Uterus (tissue), 4 donors: ENCODE measurements around the gene MS4A15. TPM values are rescaled to one million over a fixed set of nuclear protein-coding genes. Genes with fewer than 3 reads are reported as not detected.

ENCODE experiments used
- DNase-seq, 2 donors: peaks; one replicate each; pipeline ENCODE4 v3.0.0-alpha.2; 2019 to 2020
- H3K27ac ChIP-seq, 2 donors: fragments of 200-600 bp; sonication (generic); 1 replicate in 1 of 2; 2 replicates in 1 of 2; pipeline ENCODE4 v1.5.1; 2016 to 2018
- H3K27me3 ChIP-seq, 2 donors: fragments of 200-600 bp; sonication (generic); one replicate each; pipeline ENCODE4 v1.5.1; 2018 to 2019; ENCODE audit warnings: control low read depth in 1 of 2
- H3K36me3 ChIP-seq, 2 donors: fragments of 200-600 bp; sonication (generic); one replicate each; pipeline ENCODE4 v1.5.1; 2019; ENCODE audit warnings: control low read depth in 1 of 2
- H3K4me1 ChIP-seq, 2 donors: fragments of 200-600 bp; sonication (generic); one replicate each; pipeline ENCODE4 v1.5.1; 2018 to 2019; ENCODE audit warnings: control low read depth in 1 of 2
- H3K4me3 ChIP-seq, 2 donors: fragments of 200-600 bp; sonication (generic); 1 replicate in 1 of 2; 2 replicates in 1 of 2; pipeline ENCODE4 v1.5.1; 2018 to 2019; ENCODE audit warnings: mild to moderate bottlenecking in 1 of 2
- H3K9me3 ChIP-seq, 2 donors: fragments of 200-600 bp; sonication (generic); one replicate each; pipeline ENCODE4 v1.5.1; 2019; ENCODE audit warnings: control low read depth in 1 of 2
- POLR2A ChIP-seq, 2 donors: fragments of 450-650 bp; IDR thresholded peaks; one replicate each; pipeline ENCODE4 v1.6.1; 2016; ENCODE audit warnings: antibody characterized with exemption in 2 of 2, mild to moderate bottlenecking in 1 of 2, moderate library complexity in 1 of 2
- intact Hi-C: fragments of 100-400 bp; cut with DNase I; formaldehyde crosslinking; loops from one replicate; pipeline ENCODE4 v1.15.1; 2023; ENCODE audit warnings: low total_unique reads
- total RNA-seq, 4 donors: library from RNA; depleted of rRNA in 3 of 4; stranded (reverse); fragments of >200 nt in 3 of 4; gene quantifications; one replicate each; pipeline versions ENCODE4 v1.1.0 to v1.2.4, GENCODE V29; 2014 to 2023
- TF ChIP-seq, protein P1 (sequence below), 4 experiments: fragments of 200-600 bp in 2 of 4; fragments of 450-650 bp in 2 of 4; sonication (generic) in 2 of 4; IDR thresholded peaks; one replicate each; pipeline ENCODE4 v1.5.1; 2016 to 2019; ENCODE audit warnings: antibody characterized with exemption in 4 of 4, mild to moderate bottlenecking in 2 of 4, moderate library complexity in 1 of 4
- donor health status: DM: yes; HTN: yes; CAD: no.

MS4A15 gene
- total RNA-seq, 4 donors from 2014 or later = not detected

DNA sequence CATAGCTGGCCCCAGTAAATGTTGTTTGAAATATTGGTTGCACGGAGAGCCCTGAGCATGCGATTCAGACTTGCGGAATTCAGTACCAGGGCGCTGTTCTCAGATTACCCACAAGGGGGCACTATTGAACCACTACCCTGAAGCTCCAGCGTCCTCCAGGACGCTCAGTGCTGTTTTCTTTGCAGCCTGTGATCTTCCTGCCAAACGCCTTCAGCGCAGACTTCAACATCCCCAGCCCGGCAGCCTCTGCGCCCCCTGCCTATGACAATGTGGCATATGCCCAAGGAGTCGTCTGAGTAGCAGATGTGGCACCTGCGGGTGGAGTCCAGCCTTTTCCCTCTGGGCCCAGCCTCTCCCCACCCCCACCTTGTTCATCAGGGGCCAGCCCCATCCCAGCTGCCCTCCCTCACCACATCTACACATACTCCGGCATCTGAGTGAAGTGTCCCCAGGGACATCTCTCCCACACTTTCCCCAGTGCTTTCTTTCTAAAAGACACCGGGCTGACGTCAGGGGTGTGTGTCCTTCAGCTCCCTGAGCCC, 18.8 kb downstream of the MS4A15 start:
- DNase-seq = peak; percentile 81 to 86
- TF ChIP-seq, protein P1, sequence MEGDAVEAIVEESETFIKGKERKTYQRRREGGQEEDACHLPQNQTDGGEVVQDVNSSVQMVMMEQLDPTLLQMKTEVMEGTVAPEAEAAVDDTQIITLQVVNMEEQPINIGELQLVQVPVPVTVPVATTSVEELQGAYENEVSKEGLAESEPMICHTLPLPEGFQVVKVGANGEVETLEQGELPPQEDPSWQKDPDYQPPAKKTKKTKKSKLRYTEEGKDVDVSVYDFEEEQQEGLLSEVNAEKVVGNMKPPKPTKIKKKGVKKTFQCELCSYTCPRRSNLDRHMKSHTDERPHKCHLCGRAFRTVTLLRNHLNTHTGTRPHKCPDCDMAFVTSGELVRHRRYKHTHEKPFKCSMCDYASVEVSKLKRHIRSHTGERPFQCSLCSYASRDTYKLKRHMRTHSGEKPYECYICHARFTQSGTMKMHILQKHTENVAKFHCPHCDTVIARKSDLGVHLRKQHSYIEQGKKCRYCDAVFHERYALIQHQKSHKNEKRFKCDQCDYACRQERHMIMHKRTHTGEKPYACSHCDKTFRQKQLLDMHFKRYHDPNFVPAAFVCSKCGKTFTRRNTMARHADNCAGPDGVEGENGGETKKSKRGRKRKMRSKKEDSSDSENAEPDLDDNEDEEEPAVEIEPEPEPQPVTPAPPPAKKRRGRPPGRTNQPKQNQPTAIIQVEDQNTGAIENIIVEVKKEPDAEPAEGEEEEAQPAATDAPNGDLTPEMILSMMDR (IDR thresholded peaks at IDR 0.05) = peak; percentile 75 to 83 (median 78)
- no peak for TF ChIP-seq POLR2A (IDR thresholded peaks at IDR 0.05)
- H3K27me3 ChIP-seq = no peaks in the 10 kb centered on the region
- H3K4me1 ChIP-seq = no peaks in the 10 kb centered on the region
- H3K4me3 ChIP-seq = no peak overlapping the region
- no peaks in the 10 kb centered on the region for H3K36me3 ChIP-seq
- intact Hi-C loops = no loop called here
- no peak overlapping the region for H3K27ac ChIP-seq
- no peaks in the 10 kb centered on the region for H3K9me3 ChIP-seq

DNA sequence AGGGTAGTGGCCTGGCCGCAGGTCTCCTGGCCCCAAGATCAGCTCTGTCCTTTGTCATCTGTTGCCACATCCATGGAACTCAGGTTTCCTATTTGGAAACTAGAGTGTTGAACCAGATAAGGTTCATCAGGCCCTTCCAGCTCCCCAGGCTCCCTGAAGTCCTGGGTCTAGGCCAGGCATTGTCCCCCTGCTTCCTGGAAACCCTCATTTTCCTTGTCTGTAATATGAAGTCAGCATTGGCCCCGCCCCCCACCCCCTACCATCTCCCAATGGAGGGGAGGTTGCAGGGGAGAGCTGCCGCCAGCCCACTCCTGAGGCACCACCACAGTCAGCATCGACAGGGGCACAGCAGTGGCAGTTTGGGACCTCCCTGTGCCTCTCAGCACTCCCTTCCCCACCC, 19.5 kb downstream of the MS4A15 start:
- no peak overlapping the region for H3K4me3 ChIP-seq
- no peaks in the 10 kb centered on the region for H3K4me1 ChIP-seq
- no peak for TF ChIP-seq POLR2A (IDR thresholded peaks at IDR 0.05)
- TF ChIP-seq, protein P1 (IDR thresholded peaks at IDR 0.05) = no peak
- DNase-seq = no peak
- H3K36me3 ChIP-seq = no peaks in the 10 kb centered on the region
- intact Hi-C loops = no loop called here
- H3K9me3 ChIP-seq = no peaks in the 10 kb centered on the region
- no peak overlapping the region for H3K27ac ChIP-seq
- H3K27me3 ChIP-seq = no peaks in the 10 kb centered on the region

DNA sequence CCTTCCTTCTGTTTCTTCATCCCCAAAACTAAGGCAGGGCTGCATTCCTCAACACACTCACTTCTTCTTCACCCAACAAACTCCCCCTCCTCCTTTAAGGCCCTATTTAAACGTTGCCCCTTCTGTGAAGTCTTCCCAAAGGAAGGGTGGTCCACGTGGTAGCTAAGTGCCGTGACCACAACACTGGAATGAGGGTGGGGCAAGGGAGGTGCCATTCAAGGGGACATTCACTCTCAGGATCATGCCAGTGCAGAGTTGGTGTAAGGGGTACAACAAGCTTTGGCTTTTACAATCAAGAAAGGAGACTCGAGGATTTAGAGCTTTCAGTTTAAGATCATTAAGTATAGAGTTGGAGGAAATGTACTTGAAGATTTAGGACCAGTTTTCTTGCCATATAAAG, 20.4 kb downstream of the MS4A15 start:
- Histone ChIP-seq H3K4me3 (no peak overlapping the region), H3K27me3 (no peaks in the 10 kb centered on the region), H3K36me3 (no peaks in the 10 kb centered on the region), H3K4me1 (no peaks in the 10 kb centered on the region), H3K9me3 (no peaks in the 10 kb centered on the region), H3K27ac (no peak overlapping the region)
- intact Hi-C loops = no loop called here
- no peak for DNase-seq
- no peak for TF ChIP-seq POLR2A (IDR thresholded peaks at IDR 0.05)
- TF ChIP-seq, protein P1 (IDR thresholded peaks at IDR 0.05) = no peak

DNA sequence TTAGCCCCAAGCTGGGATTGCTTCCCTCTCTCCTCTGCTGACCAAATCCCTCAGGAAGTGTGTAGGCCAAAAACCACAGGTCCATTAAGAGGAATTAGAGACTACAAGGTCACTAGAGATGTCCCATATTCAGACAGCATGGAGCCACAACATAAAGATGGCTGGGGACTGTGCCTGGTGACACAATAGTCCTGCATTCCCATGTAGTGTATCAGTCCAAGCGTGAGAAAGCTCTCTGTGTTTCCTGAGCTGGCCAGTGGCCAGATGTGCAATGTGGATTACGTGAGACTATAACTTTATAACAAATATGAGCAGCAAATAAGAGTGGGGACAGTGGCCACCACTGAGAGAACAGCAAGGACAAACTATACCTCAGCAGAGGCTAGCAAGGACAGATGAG, 20.9 kb downstream of the MS4A15 start:
- H3K4me3 ChIP-seq = no peak overlapping the region
- H3K36me3 ChIP-seq = no peaks in the 10 kb centered on the region
- no peaks in the 10 kb centered on the region for H3K27me3 ChIP-seq
- no peaks in the 10 kb centered on the region for H3K9me3 ChIP-seq
- intact Hi-C loops = no loop called here
- DNase-seq = peak in 1 of 2 donors; percentile 23
- H3K27ac ChIP-seq = no peak overlapping the region
- TF ChIP-seq POLR2A (IDR thresholded peaks at IDR 0.05) = no peak
- TF ChIP-seq, protein P1 (IDR thresholded peaks at IDR 0.05) = no peak
- no peaks in the 10 kb centered on the region for H3K4me1 ChIP-seq

DNA sequence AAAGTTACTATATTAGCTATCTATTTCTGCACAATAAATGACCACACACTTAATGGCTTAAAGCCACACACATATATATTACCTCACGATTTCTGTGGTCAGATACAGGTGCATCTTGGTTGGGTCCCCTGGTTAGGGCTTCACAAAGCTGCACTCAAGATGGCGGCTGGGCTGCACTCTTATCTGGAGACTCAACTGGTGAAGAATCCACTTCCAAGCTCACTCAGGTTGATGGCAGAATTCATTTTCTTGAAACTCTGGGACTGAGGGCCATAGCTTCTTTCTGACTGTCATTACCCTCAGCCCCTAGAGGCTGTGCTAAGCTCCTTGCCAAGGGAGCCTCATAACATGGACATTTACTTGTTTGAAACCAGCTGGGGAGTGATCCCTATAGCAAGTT, 23.4 kb downstream of the MS4A15 start:
- DNase-seq = no peak
- H3K4me1 ChIP-seq = no peaks in the 10 kb centered on the region

More for the DNA sequence above, 23.4 kb downstream of the MS4A15 start:
- no peaks in the 10 kb centered on the region for H3K27me3 ChIP-seq
- H3K4me3 ChIP-seq = no peak overlapping the region
- TF ChIP-seq POLR2A (IDR thresholded peaks at IDR 0.05) = no peak
- TF ChIP-seq, protein P1 (IDR thresholded peaks at IDR 0.05) = no peak
- H3K9me3 ChIP-seq = no peaks in the 10 kb centered on the region
- intact Hi-C loops = no loop called here
- H3K27ac ChIP-seq = no peak overlapping the region
- no peaks in the 10 kb centered on the region for H3K36me3 ChIP-seq
